NCI-H2107 treated with DMSO at 0.1 percent for 48 hours (cell line): ENCODE results near the gene ARHGEF17.

Experiments
- DNase-seq: peaks from one replicate; lab custom pipeline; 2025; ENCODE audit not compliant: unreplicated experiment; lab: John Stamatoyannopoulos, UW

ARHGEF17 gene

DNA sequence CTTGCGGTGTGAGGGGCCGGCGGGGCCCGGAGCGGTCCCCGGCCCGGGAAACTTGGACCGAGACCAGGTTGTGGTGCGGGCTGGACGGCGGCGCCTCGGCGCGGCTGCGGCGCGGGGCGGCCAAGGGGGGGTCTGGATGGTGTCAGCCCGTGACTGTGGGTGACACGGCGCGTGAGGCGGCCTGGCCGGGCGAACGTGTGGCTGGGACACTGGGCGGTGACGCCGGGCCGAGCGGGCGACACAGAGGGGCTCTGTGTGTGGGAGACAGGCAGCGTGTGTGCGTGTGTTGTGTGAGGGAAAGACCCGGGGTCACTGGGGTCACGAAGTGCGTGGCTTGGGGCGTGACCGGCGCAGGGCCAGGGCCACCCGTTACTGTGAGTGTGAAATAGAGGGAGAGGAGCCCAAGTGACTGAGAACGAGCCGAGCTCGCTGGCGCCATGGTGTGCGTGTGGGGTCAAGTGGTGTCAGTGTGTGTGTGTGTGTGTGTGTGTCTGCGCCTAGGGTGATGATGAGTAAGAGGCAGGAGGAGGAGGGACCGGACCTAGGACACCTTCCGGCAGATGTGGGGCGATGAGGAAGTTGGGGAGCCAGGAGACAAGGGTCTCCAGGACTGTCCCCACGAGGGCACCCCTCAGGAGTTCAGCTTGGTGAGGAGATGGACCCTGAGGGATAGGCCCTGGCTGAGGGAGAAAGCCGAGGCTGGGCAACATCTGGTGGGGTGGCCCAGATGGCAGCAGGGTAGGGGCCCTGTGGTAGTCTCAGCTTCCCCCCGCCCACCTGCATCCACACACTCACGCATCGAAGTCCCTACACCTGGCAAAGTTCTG is 68.9 kb downstream of the ARHGEF17 start:
- DNase-seq = no peak

DNA sequence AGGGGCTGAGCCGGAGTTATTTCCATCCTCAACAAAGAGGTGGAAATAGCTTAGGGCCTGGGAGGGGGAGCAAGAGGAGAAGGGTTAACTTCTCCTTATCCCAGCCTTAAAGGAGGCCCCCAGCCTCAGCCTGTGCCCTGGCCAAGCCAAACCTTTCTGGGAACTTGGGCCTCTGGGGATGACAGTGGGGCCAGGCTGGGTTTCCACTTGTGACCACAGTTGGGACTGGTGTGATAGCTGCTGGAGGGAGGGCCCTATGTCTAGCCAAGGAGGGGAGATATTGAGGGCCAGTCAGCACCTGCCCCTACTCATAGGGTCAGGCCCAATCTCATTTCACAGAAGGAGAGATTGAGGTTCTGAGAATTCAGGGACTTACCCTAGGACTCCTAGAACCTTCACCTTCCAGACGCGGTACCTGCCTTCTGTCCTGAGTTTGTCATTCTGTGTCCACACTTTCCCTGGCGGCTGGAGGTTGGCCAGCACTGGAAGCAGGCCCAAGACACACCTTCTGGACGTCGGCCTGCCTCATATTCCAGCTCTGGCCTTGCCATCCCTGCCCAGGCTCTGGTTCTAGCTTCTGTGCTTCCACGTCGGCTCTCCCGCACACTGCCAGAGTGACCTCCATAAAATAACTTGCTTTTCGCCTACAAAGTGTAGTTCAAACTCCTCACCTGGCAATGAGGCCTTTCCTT is 71.3 kb downstream of the ARHGEF17 start:
- DNase-seq = no peak

DNA sequence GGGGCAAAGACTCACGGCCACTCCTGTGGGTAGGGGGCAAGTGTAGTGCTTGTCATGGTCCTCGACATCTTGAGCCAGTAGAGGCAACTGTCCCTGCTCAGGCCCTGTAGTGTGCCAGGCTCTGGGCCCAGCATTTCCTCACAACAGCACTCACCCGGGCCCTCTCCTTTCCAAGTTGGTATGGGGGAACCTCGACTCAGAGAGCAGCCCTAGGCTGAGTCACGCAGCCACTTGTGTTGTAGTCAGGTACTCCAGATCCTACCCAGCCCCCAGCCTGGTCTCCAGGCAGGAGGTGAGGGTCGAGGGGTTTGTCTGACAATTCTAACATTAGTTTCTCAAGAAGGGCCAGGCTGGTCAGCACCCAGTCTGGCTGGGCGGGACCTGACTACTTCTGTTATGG is 72.3 kb downstream of the ARHGEF17 start:
- no peak for DNase-seq

DNA sequence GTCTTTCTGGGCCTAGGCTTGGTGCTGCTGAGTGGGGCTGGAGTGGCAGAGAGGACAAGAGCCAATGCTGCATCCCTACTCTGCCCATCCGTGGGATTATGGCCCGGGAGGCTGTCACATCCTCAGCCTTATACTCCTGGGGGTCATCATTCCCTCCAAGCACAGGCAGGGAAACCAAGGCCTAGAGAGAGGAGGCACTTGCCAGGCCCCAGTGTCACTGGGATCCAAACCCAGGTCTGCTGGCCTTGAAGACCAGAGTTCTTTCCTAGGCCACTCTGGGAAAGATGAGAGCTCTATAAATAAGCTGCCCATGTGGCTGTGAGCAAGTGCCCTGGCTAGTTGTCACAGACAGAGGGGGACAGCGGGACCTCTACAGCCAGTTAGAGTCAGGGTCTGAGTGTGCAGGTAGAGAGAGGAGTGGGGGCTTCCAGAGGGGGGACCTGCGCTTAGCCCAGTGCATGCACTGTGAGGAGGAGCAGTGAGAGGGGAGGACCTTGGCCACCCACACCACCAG is 72.9 kb downstream of the ARHGEF17 start:
- DNase-seq = no peak

GRCh38 chr11:73381589-73381988 is 73.5 kb downstream of the ARHGEF17 start:
- no peak for DNase-seq

DNA sequence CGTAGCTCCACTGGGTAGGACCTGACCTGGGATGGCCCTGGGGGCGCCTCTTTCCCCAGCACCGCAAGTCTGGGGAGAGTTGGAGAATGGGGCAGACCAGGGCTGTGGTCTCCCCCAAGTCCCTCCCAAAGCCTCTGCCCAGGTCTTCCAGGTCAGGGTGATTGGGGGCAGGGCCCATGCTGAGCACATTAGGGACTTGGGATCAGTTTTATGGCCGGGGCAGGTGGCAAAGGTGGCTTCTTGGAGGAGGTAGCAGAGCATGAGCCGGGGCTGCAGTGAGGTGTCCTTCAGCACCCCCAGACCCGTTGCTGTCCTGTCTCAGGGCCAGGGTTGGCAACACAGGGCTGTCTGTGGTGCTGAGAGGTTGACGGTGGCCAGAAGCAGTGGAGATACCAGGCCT is 74.1 kb downstream of the ARHGEF17 start:
- DNase-seq = no peak

- DNase-seq = no peak
These were observed 74.7 kb downstream of the ARHGEF17 start for GRCh38 chr11:73382747-73383146.

GRCh38 chr11:73383249-73384124 is 75.4 kb downstream of the ARHGEF17 start:
- DNase-seq = peak; percentile 35

DNA sequence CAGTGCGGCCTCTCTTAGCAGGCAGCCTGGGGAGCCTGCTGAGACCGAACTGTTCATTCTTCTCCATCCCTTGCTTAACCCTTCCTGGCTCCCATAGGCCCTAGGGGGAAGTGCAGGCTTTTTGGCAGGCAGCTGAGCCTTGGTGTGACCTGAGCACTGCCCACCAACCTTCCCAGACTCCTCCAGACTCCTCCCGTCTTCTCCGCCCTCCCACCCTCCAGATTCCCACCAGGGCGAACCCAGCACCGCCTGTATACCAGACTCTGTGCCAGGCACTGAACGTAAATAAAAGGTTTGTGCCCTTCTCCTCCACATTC is 76.0 kb downstream of the ARHGEF17 start:
- no peak for DNase-seq

- no peak for DNase-seq
These were observed 76.4 kb downstream of the ARHGEF17 start for GRCh38 chr11:73384531-73384871.

DNA sequence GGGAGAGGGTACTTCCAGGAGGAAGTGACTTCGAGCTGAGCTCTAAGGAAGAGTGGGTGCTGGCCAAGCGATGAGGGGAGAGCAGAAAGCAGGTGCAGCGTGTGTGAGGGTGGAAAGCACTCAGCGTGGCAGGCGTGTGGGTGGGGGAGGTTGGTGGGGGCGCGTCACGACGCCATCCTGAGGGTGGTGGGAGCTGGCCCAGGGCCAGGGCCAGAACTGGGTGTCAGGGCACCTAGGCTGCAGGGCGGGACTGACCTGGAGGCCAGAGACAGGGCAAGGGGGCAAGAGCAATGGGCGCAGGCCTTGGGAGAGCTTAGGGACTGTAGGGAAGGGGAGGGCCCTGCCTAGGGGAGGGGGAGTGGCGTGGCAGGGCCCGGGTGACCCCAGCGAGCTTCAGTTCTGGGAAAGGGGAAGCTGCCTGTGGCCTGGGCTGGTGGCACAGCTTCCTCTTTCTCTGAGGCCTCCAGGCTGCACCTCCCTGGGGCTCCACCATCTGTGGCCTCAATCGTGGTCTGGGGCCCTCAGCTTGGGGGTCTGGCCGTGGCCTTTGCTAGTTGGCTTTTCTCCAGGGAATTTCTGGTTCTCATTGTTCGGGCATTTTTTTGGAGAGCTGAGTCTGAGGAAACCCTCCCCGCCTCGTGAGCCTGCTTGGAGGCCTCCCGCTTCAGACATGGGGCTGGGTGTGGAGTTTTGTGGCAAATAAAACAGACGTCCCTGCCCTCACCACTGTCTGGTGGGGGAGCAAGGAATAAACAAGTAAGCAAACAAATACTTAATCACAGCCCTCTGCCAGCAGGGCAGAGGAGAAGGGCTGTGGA is 77.0 kb downstream of the ARHGEF17 start:
- no peak for DNase-seq

- no peak for DNase-seq
These were observed 77.9 kb downstream of the ARHGEF17 start for GRCh38 chr11:73386016-73386415.

GRCh38 chr11:73386546-73386945 is 78.5 kb downstream of the ARHGEF17 start:
- DNase-seq = no peak

DNA sequence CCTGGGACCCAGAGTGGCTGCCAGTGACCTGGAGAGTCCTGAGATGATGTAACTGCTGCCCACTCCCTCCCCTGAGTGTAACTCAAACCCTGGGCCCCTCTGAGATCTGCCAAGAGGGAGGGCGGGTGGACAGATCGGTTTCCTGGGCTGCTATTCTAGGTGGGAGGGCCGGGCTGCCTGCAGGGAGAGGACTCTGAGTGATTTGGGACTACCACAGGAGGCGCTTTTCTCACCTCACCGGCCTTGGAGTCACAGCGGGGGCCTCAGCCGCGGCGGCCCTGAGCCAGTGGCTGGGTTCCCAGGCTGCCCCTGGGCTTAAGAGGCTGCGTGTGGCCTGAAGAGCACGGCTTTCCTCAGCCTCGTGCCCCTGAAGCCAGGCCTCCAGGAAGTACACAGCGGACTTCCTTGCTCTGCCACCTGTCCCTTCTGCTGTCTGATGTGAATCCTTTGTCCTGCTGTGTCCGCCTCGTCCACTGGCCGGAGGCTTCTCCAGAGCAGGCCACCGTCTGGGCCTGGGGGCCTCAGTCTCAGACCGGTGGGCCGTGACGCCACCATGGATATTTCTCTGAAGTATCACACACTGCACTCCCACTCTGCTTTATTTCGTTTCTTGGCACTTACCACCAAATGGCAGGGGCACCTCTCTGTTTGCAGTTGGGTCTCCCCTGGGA is 79.7 kb downstream of the ARHGEF17 start:
- no peak for DNase-seq

DNA sequence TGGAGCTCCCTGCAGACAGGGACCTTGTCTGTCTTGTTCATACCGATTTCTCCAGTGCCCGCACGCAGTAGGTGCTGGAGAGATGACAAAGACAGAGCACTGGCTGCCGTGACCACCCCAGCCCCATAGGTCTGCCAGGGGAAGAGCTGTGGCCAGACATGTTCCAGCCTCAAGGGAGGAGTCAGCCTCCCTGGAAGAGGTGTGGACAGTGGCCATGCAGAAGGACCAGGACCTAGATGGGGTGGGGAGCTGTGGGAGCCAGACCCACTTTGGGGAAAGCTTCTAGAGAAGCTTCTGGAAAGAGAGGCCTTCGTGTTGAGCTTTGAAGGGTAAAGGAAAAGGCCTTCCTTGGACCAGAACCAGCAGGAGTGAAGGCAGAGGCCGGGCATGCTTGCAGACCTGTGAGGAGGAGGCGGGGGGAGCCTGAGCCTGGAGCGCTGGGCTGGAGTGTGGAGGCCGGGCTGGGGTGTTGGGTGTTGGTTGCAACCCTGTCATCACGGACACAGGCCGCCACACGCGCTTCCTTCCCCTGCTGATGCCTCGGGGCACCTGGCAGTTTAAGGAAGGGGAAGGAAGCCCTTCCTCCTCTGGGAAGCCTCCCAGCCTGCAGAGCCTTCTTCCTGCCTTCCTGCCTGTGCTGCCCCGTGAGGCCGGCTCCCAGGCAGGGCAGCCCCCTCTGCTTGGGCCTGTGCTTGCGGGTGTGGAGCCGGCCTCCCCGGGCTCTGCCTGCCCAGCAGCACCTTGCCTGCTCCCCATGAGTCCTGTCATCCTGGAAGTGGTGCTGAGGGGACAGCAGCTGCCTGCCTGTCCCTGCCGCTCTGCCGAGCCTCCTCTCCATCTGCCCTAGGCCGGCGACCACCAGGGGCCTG is 80.4 kb downstream of the ARHGEF17 start:
- no peak for DNase-seq

DNA sequence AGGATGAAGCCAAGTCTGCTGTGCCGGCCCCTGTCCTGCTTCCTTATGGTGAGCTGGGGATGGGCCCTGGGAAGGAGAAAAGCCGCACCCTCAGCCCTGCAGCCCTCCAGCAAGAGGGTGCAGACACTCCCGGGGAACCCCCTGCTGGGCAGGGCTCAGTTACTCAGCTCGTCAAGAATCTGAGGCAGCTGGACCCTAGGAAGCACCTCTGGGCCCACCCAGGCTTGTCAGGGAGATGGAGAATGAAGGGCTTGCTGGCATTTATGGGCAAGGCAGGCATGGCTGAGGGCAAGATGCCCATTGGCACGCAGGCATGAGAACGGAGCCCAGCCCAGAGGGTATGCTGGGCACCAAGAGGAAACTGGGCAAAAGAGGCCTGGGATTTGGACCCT is 81.1 kb downstream of the ARHGEF17 start:
- DNase-seq = no peak

DNA sequence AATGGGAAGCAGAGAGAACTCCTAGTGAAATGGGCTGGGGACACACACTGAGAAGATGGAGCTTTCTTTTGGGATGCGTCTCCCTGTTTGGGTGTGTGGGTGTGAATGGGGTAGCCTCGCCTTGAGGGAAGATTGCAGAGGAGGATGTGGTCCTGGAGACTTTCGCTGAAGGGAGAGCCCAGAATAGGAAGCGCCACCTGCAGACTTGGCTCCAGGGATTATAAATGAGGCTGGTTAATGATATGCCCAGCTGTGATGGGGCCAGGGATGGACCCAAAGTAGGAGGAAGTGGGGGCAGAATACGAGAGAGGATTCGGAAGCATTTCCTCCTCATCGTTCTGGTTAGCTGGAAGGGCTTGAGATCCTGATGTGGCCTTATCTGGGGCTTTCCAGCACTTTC is 81.8 kb downstream of the ARHGEF17 start:
- DNase-seq = no peak

- no peak for DNase-seq
These were observed 82.8 kb downstream of the ARHGEF17 start for GRCh38 chr11:73390601-73391565.
